ENCODE data around the gene BAHD1.

BAHD1 gene

GRCh38 chr15:40454904-40455391 lies 14.2 kb downstream of the BAHD1 start:
- WGBS, 2 donors (ENCODE audit: extremely low coverage in 2 of 2, insufficient read length in 2 of 2, insufficient replicate concordance in 1 of 2), result no CpG with 5 or more reads among the region's 9 CpGs

GRCh38 chr15:40456299-40456712 lies 15.6 kb downstream of the BAHD1 start:
- Histone ChIP-seq H3K27ac (replicated peaks; ENCODE audit: low read length) (no peak overlapping the region), H3K4ac (ENCODE audit: low read length) (no peak overlapping the region), H2AFZ (ENCODE audit: low read length) (no peak overlapping the region), H2BK12ac (ENCODE audit: low read length) (no peak overlapping the region), H3K4me1 (ENCODE audit: control insufficient read depth in 2 of 2, insufficient read depth in 1 of 2, low read depth in 1 of 2, low read length in 2 of 2) (peaks cover 0 to 23% of the 10 kb centered on the region in 2 donors), H3K14ac (ENCODE audit: low read length) (no peak overlapping the region), H4K8ac (ENCODE audit: low read depth, low read length) (no peak overlapping the region), H2BK5ac (ENCODE audit: low read length) (no peak overlapping the region), H3K9me3 (replicated peaks in 1 of 2; ENCODE audit: control insufficient read depth in 2 of 2, insufficient read depth in 1 of 2, low read depth in 1 of 2, low read length in 2 of 2) (no peaks in the 10 kb centered on the region), H2BK120ac (ENCODE audit: low read depth, low read length) (no peak overlapping the region), H2BK15ac (ENCODE audit: low read length) (no peak overlapping the region), H4K91ac (ENCODE audit: low read depth, low read length, poor library complexity) (no peak overlapping the region), H3K27me3 (ENCODE audit: control insufficient read depth in 3 of 3, insufficient read depth in 3 of 3, low read depth in 1 of 3, low read length in 3 of 3) (no peaks in the 10 kb centered on the region), H3K79me1 (ENCODE audit: low read depth, low read length) (peaks cover 14% of the 10 kb centered on the region), H3K36me3 (replicated peaks in 1 of 2; ENCODE audit: control insufficient read depth in 2 of 2, insufficient read depth in 2 of 2, low read length in 2 of 2) (peaks cover 12 to 33% of the 10 kb centered on the region in 2 donors), H3K18ac (ENCODE audit: low read length) (no peak overlapping the region), H3K4me3 (ENCODE audit: low read length in 2 of 2) (no peak overlapping the region), H3K4me2 (ENCODE audit: insufficient read depth, low read length, poor library complexity, severe bottlenecking) (no peak overlapping the region), H3K23ac (ENCODE audit: low read depth, low read length, poor library complexity) (peak overlapping the region; percentile 38), H2AK5ac (ENCODE audit: low read depth, low read length) (no peak overlapping the region), H3K9ac (ENCODE audit: low read depth, low read length, poor library complexity) (no peak overlapping the region)
- DNase-seq (ENCODE audit: low spot score), result no peak
- no CpG with 5 or more reads among the region's 7 CpGs for WGBS, 2 donors (ENCODE audit: extremely low coverage in 2 of 2, insufficient read length in 2 of 2, insufficient replicate concordance in 1 of 2)

More at GRCh38 chr15:40454904-40455391, 14.2 kb downstream of the BAHD1 start:
- Histone ChIP-seq H3K14ac (ENCODE audit: low read length) (no peak overlapping the region), H3K27me3 (ENCODE audit: control insufficient read depth in 3 of 3, insufficient read depth in 3 of 3, low read depth in 1 of 3, low read length in 3 of 3) (no peaks in the 10 kb centered on the region), H3K79me1 (ENCODE audit: low read depth, low read length) (peaks cover 14% of the 10 kb centered on the region), H3K4me3 (ENCODE audit: low read length in 2 of 2) (no peak overlapping the region), H2BK5ac (ENCODE audit: low read length) (no peak overlapping the region), H3K18ac (ENCODE audit: low read length) (no peak overlapping the region), H4K91ac (ENCODE audit: low read depth, low read length, poor library complexity) (no peak overlapping the region), H3K36me3 (replicated peaks in 1 of 2; ENCODE audit: control insufficient read depth in 2 of 2, insufficient read depth in 2 of 2, low read length in 2 of 2) (peaks cover 12 to 20% of the 10 kb centered on the region in 2 donors), H3K27ac (replicated peaks; ENCODE audit: low read length) (no peak overlapping the region), H3K23ac (ENCODE audit: low read depth, low read length, poor library complexity) (peak overlapping the region; percentile 75), H2BK15ac (ENCODE audit: low read length) (no peak overlapping the region), H3K9me3 (replicated peaks in 1 of 2; ENCODE audit: control insufficient read depth in 2 of 2, insufficient read depth in 1 of 2, low read depth in 1 of 2, low read length in 2 of 2) (no peaks in the 10 kb centered on the region), H2AK5ac (ENCODE audit: low read depth, low read length) (no peak overlapping the region), H3K4me2 (ENCODE audit: insufficient read depth, low read length, poor library complexity, severe bottlenecking) (no peak overlapping the region), H3K4me1 (ENCODE audit: control insufficient read depth in 2 of 2, insufficient read depth in 1 of 2, low read depth in 1 of 2, low read length in 2 of 2) (peaks cover 0 to 29% of the 10 kb centered on the region in 2 donors), H2BK120ac (ENCODE audit: low read depth, low read length) (no peak overlapping the region), H3K9ac (ENCODE audit: low read depth, low read length, poor library complexity) (no peak overlapping the region), H2AFZ (ENCODE audit: low read length) (no peak overlapping the region), H4K8ac (ENCODE audit: low read depth, low read length) (no peak overlapping the region), H2BK12ac (ENCODE audit: low read length) (no peak overlapping the region), H3K4ac (ENCODE audit: low read length) (no peak overlapping the region)
- no peak for DNase-seq (ENCODE audit: low spot score)

- DNase-seq (ENCODE audit: low spot score), result no peak
- H4K8ac ChIP-seq (ENCODE audit: low read depth, low read length), result no peak overlapping the region
- no peak overlapping the region for H4K91ac ChIP-seq (ENCODE audit: low read depth, low read length, poor library complexity)
- H3K36me3 ChIP-seq (replicated peaks in 1 of 2; ENCODE audit: control insufficient read depth in 2 of 2, insufficient read depth in 2 of 2, low read length in 2 of 2), result peaks cover 12 to 36% of the 10 kb centered on the region in 2 donors
- no peak overlapping the region for H3K23ac ChIP-seq (ENCODE audit: low read depth, low read length, poor library complexity)
- no peak overlapping the region for H2BK12ac ChIP-seq (ENCODE audit: low read length)
- no peak overlapping the region for H2BK15ac ChIP-seq (ENCODE audit: low read length)
- no peak overlapping the region for H2BK120ac ChIP-seq (ENCODE audit: low read depth, low read length)
- H3K4me3 ChIP-seq (ENCODE audit: low read length in 2 of 2), result no peak overlapping the region
- no peak overlapping the region for H3K14ac ChIP-seq (ENCODE audit: low read length)
- H3K4ac ChIP-seq (ENCODE audit: low read length), result no peak overlapping the region
- no peak overlapping the region for H2AFZ ChIP-seq (ENCODE audit: low read length)
- H3K9me3 ChIP-seq (replicated peaks in 1 of 2; ENCODE audit: control insufficient read depth in 2 of 2, insufficient read depth in 1 of 2, low read depth in 1 of 2, low read length in 2 of 2), result no peaks in the 10 kb centered on the region
- no CpG with 5 or more reads among the region's 4 CpGs for WGBS, 2 donors (ENCODE audit: extremely low coverage in 2 of 2, insufficient read length in 2 of 2, insufficient replicate concordance in 1 of 2)
- H3K4me1 ChIP-seq (ENCODE audit: control insufficient read depth in 2 of 2, insufficient read depth in 1 of 2, low read depth in 1 of 2, low read length in 2 of 2), result peaks cover 0 to 19% of the 10 kb centered on the region in 2 donors
- H3K79me1 ChIP-seq (ENCODE audit: low read depth, low read length), result peaks cover 14% of the 10 kb centered on the region
- H3K27me3 ChIP-seq (ENCODE audit: control insufficient read depth in 3 of 3, insufficient read depth in 3 of 3, low read depth in 1 of 3, low read length in 3 of 3), result no peaks in the 10 kb centered on the region
- no peak overlapping the region for H3K18ac ChIP-seq (ENCODE audit: low read length)
- H3K4me2 ChIP-seq (ENCODE audit: insufficient read depth, low read length, poor library complexity, severe bottlenecking), result no peak overlapping the region
- H3K9ac ChIP-seq (ENCODE audit: low read depth, low read length, poor library complexity), result no peak overlapping the region
- H3K27ac ChIP-seq (replicated peaks; ENCODE audit: low read length), result no peak overlapping the region
- no peak overlapping the region for H2BK5ac ChIP-seq (ENCODE audit: low read length)
- no peak overlapping the region for H2AK5ac ChIP-seq (ENCODE audit: low read depth, low read length)
Observed at GRCh38 chr15:40456738-40457137, 16.0 kb downstream of the BAHD1 start.

GRCh38 chr15:40458495-40459371 lies 18.0 kb downstream of the BAHD1 start:
- Histone ChIP-seq H3K4me2 (ENCODE audit: insufficient read depth, low read length, poor library complexity, severe bottlenecking) (no peak overlapping the region), H3K14ac (ENCODE audit: low read length) (peak overlapping the region; percentile 50), H3K27ac (replicated peaks; ENCODE audit: low read length) (no peak overlapping the region), H3K4ac (ENCODE audit: low read length) (no peak overlapping the region), H2BK12ac (ENCODE audit: low read length) (peak overlapping the region; percentile 17), H3K18ac (ENCODE audit: low read length) (no peak overlapping the region), H4K8ac (ENCODE audit: low read depth, low read length) (peak overlapping the region; percentile 1), H2BK120ac (ENCODE audit: low read depth, low read length) (no peak overlapping the region), H2BK5ac (ENCODE audit: low read length) (no peak overlapping the region), H3K4me3 (ENCODE audit: low read length in 2 of 2) (no peak overlapping the region), H4K91ac (ENCODE audit: low read depth, low read length, poor library complexity) (no peak overlapping the region), H3K9ac (ENCODE audit: low read depth, low read length, poor library complexity) (no peak overlapping the region), H3K23ac (ENCODE audit: low read depth, low read length, poor library complexity) (peak overlapping the region; percentile 38), H2AK5ac (ENCODE audit: low read depth, low read length) (no peak overlapping the region), H3K36me3 (replicated peaks in 1 of 2; ENCODE audit: control insufficient read depth in 2 of 2, insufficient read depth in 2 of 2, low read length in 2 of 2) (peaks cover 20 to 56% of the 10 kb centered on the region in 2 donors), H2BK15ac (ENCODE audit: low read length) (no peak overlapping the region), H3K79me1 (ENCODE audit: low read depth, low read length) (peaks cover 19% of the 10 kb centered on the region), H3K27me3 (ENCODE audit: control insufficient read depth in 3 of 3, insufficient read depth in 3 of 3, low read depth in 1 of 3, low read length in 3 of 3) (no peaks in the 10 kb centered on the region), H3K4me1 (ENCODE audit: control insufficient read depth in 2 of 2, insufficient read depth in 1 of 2, low read depth in 1 of 2, low read length in 2 of 2) (peaks cover 0 to 9% of the 10 kb centered on the region in 2 donors), H2AFZ (ENCODE audit: low read length) (no peak overlapping the region), H3K9me3 (replicated peaks in 1 of 2; ENCODE audit: control insufficient read depth in 2 of 2, insufficient read depth in 1 of 2, low read depth in 1 of 2, low read length in 2 of 2) (no peaks in the 10 kb centered on the region)
- no CpG with 5 or more reads among the region's 37 CpGs for WGBS, 2 donors (ENCODE audit: extremely low coverage in 2 of 2, insufficient read length in 2 of 2, insufficient replicate concordance in 1 of 2)
- no peak for DNase-seq (ENCODE audit: low spot score)
